MM.1S (cell line): ENCODE results near the gene MAG.

Experiments
- DNase-seq: peaks from one replicate; pipeline ENCODE4 v3.0.0-alpha.2; 2015
- H2AFZ ChIP-seq: fragments of 300-600 bp; sonication (generic); 2 replicates; pipeline ENCODE4 v1.6.0; 2016; ENCODE audit warnings: antibody characterized with exemption, low read length
- H3F3A ChIP-seq: fragments of 300-600 bp; sonication (generic); 2 replicates; pipeline ENCODE4 v1.6.1; 2016; ENCODE audit warnings: mild to moderate bottlenecking, antibody characterized with exemption, low read length, moderate library complexity, mixed read lengths; ENCODE audit not compliant: insufficient read depth
- H3K27ac ChIP-seq: fragments of 300-600 bp; sonication (generic); 2 replicates; pipeline ENCODE4 v1.5.1; 2016; ENCODE audit warnings: mild to moderate bottlenecking, low read length
- H3K27me3 ChIP-seq: fragments of 300-600 bp; sonication (generic); replicated peaks from 2 replicates; pipeline ENCODE4 v1.6.0; 2016; ENCODE audit warnings: low read length; ENCODE audit not compliant: insufficient read depth
- H3K36me3 ChIP-seq: fragments of 300-600 bp; sonication (generic); replicated peaks from 2 replicates; pipeline ENCODE4 v1.6.1; 2016; ENCODE audit warnings: mild to moderate bottlenecking, low read length, mixed read lengths; ENCODE audit not compliant: insufficient read depth
- H3K4me1 ChIP-seq: fragments of 300-600 bp; sonication (generic); 2 replicates; pipeline ENCODE4 v1.6.1; 2016; ENCODE audit warnings: low read length, mixed read lengths
- H3K4me2 ChIP-seq: fragments of 300-600 bp; sonication (generic); 2 replicates; pipeline ENCODE4 v1.6.0; 2016; ENCODE audit warnings: low read depth, low read length
- H3K4me3 ChIP-seq: fragments of 300-600 bp; sonication (generic); 2 replicates; pipeline ENCODE4 v1.5.1; 2016; ENCODE audit warnings: low read length, mixed read lengths
- H3K79me2 ChIP-seq: fragments of 300-600 bp; sonication (generic); 2 replicates; pipeline ENCODE4 v1.6.1; 2016; ENCODE audit warnings: mixed run types, low read length, mixed read lengths
- H3K9ac ChIP-seq: fragments of 300-600 bp; sonication (generic); 2 replicates; pipeline ENCODE4 v1.6.1; 2016; ENCODE audit warnings: low read length, mixed read lengths
- H3K9me2 ChIP-seq: fragments of 300-600 bp; sonication (generic); replicated peaks from 2 replicates; pipeline ENCODE4 v1.6.1; 2016; ENCODE audit warnings: mild to moderate bottlenecking, low read length, mixed read lengths; ENCODE audit not compliant: insufficient read depth
- H3K9me3 ChIP-seq: fragments of 300-600 bp; sonication (generic); replicated peaks from 2 replicates; pipeline ENCODE4 v1.6.1; 2016; ENCODE audit warnings: mild to moderate bottlenecking, low read length, mixed read lengths; ENCODE audit not compliant: insufficient read depth
- H4K20me1 ChIP-seq: fragments of 300-600 bp; sonication (generic); 2 replicates; pipeline ENCODE4 v1.6.1; 2016; ENCODE audit warnings: mild to moderate bottlenecking, low read length, moderate library complexity, mixed read lengths; ENCODE audit not compliant: insufficient read depth
- EZH2 ChIP-seq: fragments of 300-600 bp; sonication (generic); optimal IDR thresholded peaks from 2 replicates; pipeline ENCODE3; 2017; ENCODE audit warnings: low read depth, mild to moderate bottlenecking, antibody characterized with exemption, low read length, mixed read lengths
- EZH2phosphoT487 ChIP-seq: fragments of 300-600 bp; sonication (generic); IDR thresholded peaks from 2 replicates; pipeline ENCODE4 v1.6.1; 2018; ENCODE audit warnings: antibody characterized with exemption, low read length
- TF ChIP-seq, protein P1 (sequence below): fragments of 300-600 bp; sonication (generic); IDR thresholded peaks from 2 replicates; pipeline ENCODE4 v1.5.1; 2016; ENCODE audit warnings: antibody characterized with exemption, low read length, mixed read lengths

MAG gene

DNA sequence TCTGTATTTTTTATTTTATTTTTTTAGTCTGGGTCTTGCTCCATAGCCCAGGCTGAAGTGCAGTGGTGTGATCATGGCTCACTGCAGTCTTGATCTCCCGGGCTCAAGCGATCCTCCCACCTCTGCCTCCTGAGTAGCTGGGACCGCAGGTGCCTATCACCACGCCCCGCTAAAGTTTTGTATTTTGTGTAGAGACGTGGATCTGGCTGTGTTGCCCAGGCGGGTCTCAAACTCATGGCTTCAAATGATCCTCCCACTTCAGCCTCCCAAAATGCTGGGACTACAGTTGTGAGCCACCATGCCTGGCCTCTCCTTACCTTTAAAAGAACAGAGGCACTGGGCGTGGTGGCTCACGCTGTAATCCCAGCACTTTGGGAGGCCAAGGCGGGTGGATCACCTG, 4.2 kb upstream of the MAG start:
- Histone ChIP-seq H3F3A (no peaks in the 10 kb centered on the region), H3K79me2 (no peaks in the 10 kb centered on the region), H3K4me2 (no peak overlapping the region), H3K9me2 (no peaks in the 10 kb centered on the region), H3K4me3 (no peak overlapping the region), H3K36me3 (no peaks in the 10 kb centered on the region), H3K9me3 (no peaks in the 10 kb centered on the region), H2AFZ (no peak overlapping the region), H3K27ac (no peak overlapping the region), H3K4me1 (no peaks in the 10 kb centered on the region), H4K20me1 (no peaks in the 10 kb centered on the region), H3K27me3 (peaks cover 57% of the 10 kb centered on the region), H3K9ac (no peak overlapping the region)
- peak; percentile 1 for DNase-seq
- TF ChIP-seq EZH2phosphoT487 (no peak), EZH2 (no peak)
- TF ChIP-seq, protein P1, sequence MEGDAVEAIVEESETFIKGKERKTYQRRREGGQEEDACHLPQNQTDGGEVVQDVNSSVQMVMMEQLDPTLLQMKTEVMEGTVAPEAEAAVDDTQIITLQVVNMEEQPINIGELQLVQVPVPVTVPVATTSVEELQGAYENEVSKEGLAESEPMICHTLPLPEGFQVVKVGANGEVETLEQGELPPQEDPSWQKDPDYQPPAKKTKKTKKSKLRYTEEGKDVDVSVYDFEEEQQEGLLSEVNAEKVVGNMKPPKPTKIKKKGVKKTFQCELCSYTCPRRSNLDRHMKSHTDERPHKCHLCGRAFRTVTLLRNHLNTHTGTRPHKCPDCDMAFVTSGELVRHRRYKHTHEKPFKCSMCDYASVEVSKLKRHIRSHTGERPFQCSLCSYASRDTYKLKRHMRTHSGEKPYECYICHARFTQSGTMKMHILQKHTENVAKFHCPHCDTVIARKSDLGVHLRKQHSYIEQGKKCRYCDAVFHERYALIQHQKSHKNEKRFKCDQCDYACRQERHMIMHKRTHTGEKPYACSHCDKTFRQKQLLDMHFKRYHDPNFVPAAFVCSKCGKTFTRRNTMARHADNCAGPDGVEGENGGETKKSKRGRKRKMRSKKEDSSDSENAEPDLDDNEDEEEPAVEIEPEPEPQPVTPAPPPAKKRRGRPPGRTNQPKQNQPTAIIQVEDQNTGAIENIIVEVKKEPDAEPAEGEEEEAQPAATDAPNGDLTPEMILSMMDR = no peak

DNA sequence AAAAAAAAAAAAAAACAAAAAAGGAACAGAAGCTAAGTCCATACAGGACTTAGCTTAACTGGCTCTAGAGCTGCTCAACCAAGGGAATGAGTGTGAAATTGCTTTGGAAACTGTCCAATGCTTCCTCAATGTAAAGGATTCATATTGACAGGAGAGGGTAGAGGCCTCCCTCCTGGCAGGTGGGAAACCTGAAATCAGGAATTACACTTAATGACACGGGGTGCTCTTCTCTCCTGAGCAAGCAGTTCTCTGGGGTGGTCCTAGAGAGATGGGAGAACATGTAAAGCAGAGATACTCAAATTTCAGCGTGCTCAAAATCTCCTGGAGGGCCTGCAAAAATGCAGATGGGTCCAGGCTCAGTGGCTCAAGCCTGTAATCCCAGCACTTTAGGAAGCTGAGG, 3.6 kb upstream of the MAG start:
- Histone ChIP-seq H3K4me3 (no peak overlapping the region), H3F3A (no peaks in the 10 kb centered on the region), H3K9ac (no peak overlapping the region), H3K4me2 (no peak overlapping the region), H3K9me2 (no peaks in the 10 kb centered on the region), H3K4me1 (no peaks in the 10 kb centered on the region), H3K79me2 (no peaks in the 10 kb centered on the region), H4K20me1 (no peaks in the 10 kb centered on the region), H3K36me3 (no peaks in the 10 kb centered on the region), H3K27ac (no peak overlapping the region), H3K9me3 (no peaks in the 10 kb centered on the region), H3K27me3 (peaks cover 59% of the 10 kb centered on the region), H2AFZ (no peak overlapping the region)
- TF ChIP-seq, protein P1 = no peak
- no peak for TF ChIP-seq EZH2phosphoT487
- TF ChIP-seq EZH2 = no peak
- DNase-seq = no peak

DNA sequence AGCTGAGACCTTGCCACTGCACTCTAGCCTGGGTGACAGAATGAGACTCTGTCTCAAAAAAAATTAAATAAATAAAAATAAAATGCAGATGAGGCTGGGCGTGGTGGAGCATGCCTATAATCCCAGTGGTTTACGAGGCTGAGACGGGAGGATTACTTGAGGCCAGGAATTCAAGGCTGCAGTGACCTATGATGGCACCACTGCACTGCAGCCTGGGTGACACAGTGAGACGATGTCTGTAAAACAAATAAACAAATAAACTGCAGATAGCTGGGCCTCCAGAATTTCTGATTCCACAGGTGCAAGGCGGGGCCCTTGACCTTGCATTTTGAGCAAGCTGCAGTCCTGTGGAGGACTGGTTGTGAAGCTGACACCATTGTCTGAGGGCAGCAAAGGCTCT, 3.1 kb upstream of the MAG start:
- no peaks in the 10 kb centered on the region for H3K36me3 ChIP-seq
- H3K27me3 ChIP-seq = peaks cover 57% of the 10 kb centered on the region
- H4K20me1 ChIP-seq = no peaks in the 10 kb centered on the region
- H3K9me3 ChIP-seq = no peaks in the 10 kb centered on the region
- H3K4me2 ChIP-seq = no peak overlapping the region
- no peak overlapping the region for H2AFZ ChIP-seq
- no peaks in the 10 kb centered on the region for H3K4me1 ChIP-seq
- H3K79me2 ChIP-seq = no peaks in the 10 kb centered on the region
- no peak for DNase-seq
- H3F3A ChIP-seq = no peaks in the 10 kb centered on the region
- no peaks in the 10 kb centered on the region for H3K9me2 ChIP-seq
- H3K9ac ChIP-seq = no peak overlapping the region
- no peak overlapping the region for H3K27ac ChIP-seq
- no peak overlapping the region for H3K4me3 ChIP-seq
- TF ChIP-seq EZH2 (no peak), EZH2phosphoT487 (no peak)
- TF ChIP-seq, protein P1 = no peak
